GM21825 (cell line): ENCODE measurements around the gene SPATA4.
"Not testable (repeated sequence)": the region's sequence is repeated elsewhere in the genome, so short reads cannot be mapped to it uniquely, and the experiment has no call there.

Experiments used
- ATAC-seq: cut with Tn5 transposase; IDR thresholded peaks from one replicate; pipeline ENCODE4 v1.9.1; 2021; ENCODE audit warnings: mild to moderate bottlenecking, moderate library complexity; ENCODE audit not compliant: unreplicated experiment

SPATA4 gene

DNA sequence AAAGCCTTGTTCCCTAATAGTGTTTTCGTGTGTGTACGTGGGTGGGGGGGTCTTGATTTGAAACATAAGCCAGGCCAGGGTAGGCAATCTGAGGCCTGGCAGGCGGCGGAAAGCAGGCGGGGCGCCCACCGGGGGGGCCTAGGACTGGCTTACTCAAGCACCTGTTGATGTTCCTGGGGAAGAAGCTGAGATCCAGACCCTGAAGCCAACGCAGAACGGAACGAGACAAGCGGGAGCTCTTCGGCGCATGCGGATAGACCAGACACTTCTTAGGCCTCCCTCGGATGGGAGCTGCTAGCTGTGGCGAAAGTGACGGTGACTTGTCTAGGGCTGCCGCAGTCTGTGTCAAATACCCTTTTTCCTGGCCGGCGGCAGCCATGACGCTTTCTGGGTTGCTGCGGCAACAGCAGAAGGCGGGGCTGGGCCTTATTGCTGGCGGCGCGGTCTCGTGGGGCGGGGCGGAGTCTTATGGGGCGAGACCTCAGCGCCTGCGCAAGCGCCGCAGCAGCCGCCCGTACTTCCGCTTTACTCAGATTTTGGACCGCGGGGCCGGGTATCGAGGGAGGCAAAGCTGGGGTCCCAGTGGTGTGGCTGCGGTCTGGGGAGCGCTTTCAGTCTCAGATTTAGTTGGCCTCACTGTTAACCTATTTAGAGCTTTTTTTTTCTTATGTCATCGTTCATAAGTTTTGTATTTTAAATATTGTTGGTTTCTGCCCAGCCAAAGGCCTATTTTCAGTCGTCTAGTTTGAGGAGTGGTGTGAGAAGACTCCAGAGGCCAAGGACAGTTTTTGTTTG, at the start of gene SPATA4:
Gene SPATA4, minus strand, starts transcription at position 402 of the 795 bp plus-strand sequence. Its CDS starts 23 bp downstream, at position 379.
- ATAC-seq: peak; percentile 98

DNA sequence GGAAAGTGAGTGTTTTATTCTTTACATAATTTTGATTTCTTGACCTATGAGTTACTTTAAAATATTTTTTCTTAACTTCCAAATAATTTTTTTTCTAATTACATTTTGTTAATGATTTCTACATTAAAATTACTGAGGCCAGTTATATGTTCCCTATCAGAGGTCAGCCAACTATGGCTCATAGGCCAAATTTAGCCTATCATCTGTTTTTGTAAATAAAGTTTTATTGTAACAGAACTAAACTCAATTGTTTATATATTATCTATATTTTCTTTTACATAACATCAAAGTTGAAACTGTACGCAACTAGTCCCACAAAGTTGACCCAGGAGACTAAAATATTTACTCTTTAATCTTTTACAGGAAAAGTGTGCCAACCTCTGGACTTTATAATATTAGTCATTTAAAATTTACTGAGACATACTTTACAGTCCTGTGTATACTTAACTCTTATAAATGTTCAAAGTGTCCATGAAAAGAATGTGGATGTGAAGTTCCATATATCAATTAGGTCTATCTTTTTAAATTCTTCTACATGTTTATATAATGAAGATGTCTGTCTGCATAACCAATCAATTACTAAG, 47.5 kb upstream of the SPATA4 start:
- no peak for ATAC-seq

DNA sequence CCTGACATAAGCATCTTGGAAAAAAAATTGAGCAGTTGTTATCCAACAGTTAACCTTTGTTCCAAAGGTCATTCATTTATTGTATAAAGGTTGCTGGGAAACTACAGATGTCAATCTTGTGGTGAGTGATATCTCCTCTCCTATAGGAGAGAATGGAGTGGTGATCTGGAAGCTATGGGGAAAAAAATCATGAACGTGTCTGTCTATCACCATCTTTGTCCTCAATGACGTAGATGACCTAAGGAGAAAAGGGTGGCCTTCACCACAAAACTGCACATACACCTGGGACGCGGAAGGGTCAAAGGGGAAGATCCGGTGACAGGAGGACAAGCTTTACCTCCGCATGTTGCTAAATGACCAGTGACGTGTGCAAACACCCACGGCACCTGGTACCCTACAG, 46.3 kb upstream of the SPATA4 start:
- ATAC-seq: no peak

DNA sequence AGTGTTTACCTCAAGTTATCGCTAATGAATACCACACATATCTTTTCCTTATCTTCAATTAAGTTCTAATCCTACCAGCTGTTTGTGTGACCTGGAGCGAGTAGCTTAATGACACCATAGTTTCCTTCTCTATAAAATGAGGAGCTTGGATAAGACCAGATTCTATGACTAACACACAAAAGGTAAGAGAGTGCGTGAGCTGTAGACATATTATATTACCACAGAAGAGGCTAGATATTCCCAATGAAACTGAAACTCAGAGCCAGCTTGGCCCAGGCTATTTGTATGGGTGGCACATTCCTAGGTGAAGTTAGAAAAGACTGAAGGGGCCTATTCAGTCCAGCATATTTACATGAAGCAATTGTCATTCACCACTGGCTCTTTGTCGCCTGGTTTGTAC, 43.4 kb upstream of the SPATA4 start:
- no peak for ATAC-seq

DNA sequence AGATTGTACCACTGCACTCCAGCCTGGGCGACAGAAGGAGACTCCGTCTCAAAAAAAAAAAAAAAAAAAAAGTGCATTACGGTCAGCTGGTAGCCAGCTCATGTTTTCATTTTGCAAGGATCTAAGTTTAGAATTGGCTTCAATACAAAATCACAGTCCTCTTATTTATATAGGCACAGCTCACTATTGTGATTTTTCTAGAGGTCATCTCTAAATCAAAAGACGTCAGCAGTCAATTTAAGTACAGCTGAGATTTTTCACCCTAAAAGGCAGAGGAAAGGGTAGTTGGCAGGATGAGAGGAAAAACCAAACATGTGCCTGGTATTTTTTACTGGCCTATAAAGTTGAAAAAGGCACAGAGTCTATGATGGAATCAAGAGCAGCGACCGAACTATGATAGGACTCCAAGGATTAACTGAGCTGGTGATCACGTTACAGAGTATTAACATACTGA, 42.8 kb upstream of the SPATA4 start:
- ATAC-seq: no peak

DNA sequence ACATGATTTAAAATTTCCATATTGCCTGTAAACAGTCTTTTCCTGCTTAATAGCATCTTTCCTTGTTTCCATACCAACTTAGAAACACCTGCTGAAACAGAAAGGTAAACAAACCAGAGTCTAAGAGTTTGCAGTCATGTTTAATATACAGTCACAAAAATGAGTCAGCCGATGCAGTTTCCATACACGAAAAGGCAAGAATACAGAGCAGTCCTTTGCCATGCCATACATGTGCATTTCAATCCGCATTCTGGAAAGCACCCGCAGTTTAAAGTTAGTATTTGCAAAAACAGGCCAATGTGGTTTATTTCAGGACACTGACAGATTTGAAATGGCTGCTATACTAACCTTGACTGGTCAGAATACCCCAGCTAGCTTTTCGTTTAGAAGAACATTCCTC, 41.6 kb upstream of the SPATA4 start:
- ATAC-seq: no peak

DNA sequence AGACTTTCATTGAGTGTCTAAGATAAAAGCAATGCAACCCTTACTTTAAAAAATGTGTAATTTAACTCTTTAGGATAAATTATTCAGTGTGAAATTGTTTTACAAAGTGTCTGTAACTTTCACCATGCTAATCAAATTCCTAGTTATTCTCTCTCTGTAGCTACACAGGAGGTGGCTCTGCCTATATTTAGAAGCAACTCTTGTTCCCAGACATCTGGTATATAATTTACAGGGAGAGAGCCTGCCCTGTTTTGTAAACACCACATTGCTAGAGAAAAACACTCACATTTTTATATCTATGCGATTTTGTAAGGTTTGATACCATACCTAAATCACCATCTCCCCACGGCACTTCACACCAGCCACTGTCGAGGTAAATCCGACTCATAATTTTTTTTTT, 35.5 kb upstream of the SPATA4 start:
- no peak for ATAC-seq

DNA sequence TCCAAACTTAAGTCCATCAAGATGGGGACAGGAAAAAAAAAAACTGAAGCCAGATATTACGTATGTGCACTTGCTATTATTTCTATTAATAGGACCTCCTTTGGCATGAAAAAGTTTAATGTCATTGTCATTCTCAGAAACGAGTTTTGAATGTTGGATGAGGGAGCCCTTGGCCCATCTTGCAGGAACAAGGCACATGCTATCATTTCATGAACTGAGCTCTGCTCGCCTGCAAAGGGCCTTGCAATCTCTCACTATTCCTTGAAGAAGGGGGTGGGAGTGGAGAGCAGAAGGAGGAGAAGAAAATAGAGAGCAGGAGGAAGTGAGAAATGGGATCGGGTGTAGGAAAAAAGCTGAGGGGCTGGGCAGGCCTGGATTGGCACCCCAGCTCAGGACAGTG, 34.3 kb upstream of the SPATA4 start:
- ATAC-seq: no peak

DNA sequence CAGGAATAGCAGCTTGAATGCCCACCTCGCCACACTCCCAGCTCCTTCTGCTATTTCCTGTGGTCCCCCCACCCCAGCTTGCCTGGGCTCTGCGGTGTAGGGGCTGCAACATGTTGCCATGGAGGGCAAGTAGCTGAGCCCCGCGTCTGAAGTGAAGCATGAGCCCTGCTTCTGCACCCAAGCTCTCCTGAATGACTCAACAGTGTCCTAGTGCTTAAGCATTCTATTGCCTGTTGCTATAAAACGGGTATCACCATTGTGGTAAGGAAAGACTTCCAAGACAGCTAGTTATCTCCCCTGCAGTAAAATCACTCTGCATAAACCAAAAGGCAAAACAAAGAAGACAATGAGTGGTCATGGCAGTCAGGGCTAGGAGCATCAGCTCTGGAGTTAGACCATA, 31.4 kb upstream of the SPATA4 start:
- no peak for ATAC-seq

DNA sequence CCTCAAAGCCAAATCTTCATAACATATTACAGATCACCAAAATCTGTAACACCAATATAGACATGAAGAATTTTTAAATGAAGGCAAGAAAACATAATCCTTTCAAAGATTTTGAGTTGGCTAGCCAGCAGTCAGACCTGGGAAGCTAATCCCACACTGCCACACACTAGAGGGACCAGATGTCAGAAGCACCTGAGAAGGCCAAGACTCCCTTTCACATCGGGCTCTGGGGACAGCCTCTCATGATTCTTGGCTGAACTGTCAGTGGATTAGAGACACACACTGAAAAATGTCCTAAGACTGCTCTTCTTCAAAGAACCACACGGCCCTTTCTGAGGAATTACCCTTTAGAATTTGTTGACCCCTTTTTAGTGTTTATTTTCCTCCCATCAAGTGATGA, 28.2 kb upstream of the SPATA4 start:
- no peak for ATAC-seq

DNA sequence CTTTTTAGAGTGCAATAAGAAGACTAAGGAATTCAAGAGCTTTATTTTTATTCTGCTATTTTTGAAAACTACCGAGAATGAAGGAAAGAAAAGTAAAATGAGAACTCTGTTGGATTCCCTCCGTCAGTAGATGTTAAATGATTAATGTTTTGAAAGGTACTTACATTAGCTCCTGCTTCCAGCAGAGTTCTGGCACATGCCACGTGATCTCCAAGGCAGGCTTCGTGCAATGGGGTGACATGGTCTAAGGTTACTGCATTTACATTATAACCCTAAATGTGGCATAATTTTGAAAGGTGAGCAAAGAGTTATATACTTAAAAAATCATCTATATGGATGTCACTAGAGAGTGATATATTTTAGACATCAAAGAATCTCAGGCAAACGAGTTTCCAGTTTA, 26.8 kb upstream of the SPATA4 start:
- no peak for ATAC-seq

DNA sequence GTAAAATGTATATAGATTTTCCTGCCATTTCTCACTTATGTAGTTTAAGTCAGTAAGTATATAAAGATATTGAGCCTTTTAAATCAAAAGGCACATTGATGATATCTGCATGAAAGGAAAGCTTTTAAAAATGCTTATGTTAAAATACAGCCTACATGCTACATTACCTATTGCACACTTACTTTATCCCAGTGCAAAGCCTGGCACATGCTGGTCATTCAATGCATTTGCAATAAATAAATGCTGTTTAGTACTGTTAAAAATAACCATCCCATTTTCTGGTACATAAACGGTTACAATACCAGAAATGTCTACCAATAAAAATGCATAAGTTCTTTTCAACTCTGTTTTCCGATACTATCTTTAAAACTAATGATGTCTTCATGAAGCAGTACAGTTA, 22.1 kb upstream of the SPATA4 start:
- no peak for ATAC-seq

DNA sequence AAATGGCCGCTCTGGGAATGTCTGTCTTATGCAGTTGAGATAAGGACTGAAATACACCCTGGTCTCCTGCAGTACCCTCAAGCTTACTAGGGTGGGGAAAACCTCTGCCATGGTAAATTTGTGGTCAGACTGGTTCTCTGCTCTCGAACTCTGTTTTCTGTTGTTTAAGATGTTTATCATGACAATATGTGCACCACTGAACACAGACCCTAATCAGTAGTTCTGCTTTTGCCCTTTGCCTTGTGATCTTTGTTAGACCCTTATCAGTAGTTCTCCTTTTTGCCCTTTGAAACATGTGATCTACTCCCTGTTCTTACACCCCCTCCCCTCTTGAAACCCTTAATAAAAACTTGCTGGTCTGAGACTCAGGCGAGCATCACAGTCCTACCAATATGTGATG, 17.0 kb upstream of the SPATA4 start:
- not testable (repeated sequence) for ATAC-seq

DNA sequence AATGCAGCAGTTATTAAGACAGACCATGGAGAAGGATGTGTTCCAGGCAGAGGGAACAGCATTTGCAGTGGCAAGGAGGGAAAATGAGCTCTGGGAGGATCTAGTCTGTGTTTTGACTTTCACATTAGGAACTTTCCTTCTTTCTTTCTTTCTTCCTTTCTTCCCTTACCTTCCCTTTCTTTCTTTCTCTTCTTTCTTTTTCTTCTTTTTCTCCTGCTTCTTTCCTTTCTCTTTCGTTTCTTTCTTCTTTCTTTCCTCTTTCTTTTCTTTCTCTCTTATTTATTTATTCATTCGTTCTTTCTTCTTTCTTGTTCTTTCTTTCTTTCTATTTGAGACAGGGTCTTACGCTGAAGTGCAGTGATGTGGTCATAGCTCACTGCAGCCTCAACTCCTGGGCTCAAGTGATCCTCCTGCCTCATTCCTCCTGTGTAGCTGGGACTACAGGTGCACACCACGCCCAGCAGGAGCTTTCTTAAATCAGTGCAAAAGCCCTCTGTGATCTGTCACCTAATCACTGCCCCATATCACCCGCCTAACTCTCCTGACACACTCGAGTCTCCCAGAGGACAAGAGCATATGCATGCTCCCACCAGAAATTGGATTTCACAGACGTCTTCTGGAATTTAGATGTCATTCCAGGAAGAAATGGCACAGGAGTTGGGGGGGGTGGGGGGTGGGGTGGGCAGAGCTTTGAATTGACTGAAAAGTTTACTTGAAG, 15.4 kb upstream of the SPATA4 start:
- ATAC-seq: no peak

DNA sequence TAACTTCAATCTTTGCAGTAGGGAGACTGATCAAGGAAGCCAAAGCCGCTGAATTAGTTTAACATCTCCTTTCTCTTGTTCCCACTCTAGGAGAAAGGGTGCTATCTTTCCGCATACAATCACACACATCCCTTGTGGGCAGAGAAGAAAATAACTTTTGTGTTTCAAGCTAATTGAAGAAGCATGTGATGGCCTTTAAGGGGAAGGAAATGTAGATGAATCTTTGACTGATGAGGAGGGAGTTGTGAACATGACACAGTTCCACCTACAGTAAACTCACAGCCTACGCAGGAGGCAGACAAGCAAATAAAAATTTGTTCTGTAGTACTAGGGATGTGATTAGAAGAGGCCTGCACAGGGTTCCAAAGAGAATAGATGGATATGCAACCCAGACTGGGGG, 14.7 kb upstream of the SPATA4 start:
- ATAC-seq: no peak

DNA sequence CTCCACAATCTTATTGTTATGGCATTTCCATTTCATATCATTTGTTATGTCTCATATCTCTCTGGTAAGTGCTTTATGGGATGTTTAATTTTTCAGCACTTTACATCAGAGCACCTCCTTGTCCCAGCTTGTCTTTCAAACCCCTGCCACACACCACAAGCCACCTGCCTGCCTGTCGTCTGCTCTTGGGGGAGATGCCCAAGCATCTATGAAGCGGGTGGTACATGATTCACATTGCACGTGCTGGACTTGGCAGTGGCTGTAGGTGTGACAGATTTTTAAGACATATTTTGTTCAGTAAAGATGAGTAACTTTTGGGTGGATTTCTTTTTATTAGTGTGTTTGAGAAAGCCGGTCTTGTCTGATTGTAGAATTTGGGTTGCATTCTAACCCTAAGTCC, 14.2 kb upstream of the SPATA4 start:
- no peak for ATAC-seq

DNA sequence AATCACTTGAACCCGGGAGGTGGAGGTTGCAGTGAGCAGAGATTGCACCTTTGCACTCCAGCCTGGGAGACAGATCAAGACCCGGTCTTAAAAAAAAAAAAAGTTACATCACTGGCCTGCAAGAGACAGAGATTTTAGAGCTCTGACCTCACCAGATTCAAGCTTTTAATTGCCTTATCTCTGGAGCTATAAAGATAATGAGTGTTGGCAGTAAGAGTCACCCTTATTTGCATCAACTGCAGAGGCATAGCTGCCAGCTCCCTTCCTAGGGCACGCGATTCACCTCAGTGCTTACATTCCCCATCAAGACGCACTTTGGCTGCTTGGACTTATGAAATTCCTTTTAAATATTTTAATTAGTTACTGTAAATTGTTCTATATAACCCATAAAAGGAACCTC, 12.5 kb upstream of the SPATA4 start:
- ATAC-seq: no peak

DNA sequence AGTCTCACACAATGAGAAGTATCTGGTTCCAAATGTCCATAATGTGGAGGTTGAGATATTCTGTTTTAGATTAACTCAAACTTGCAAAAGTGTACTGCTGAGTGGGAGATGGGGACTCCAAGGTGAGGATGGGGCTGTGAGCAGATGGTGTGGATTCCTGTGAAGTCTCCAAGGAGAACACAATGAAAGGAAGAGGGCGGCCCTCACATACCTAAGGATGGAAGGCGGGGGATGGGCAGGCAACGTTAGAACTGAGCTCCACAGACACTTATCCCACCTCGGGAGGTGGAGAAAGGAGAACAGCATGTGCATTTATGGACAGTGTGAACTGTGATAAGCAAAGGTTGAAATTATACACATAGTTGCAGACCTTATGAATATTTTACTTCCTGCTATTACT, 9.9 kb upstream of the SPATA4 start:
- no peak for ATAC-seq

DNA sequence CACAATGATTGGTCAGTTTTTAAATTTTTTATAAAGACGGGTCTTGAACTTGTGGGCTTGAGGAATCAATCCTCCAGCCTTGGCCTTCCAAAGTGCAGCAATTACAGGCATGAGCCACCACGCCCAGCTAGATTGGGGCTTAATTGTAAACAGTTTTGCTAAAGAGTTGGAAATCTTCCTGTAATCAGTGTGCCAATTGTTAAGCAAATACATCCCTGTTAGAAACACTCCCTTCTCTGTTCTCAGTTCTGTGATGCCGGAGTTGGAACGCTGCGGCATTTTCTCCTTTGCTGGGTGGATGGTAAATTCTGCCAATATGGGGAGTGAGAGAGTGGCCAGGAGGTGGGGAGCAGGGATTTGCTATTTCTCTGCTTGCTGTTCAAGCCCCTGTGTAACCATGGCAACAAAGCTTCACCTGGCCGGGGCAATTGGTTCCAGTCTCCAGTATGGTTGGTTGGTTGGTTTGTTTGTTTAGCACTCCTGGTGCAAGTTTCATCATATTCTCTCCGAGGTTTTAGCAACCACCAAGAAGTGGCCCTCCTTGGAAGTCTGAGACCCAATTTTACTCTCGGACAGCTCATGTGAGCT, 3.0 kb upstream of the SPATA4 start:
- ATAC-seq: no peak

DNA sequence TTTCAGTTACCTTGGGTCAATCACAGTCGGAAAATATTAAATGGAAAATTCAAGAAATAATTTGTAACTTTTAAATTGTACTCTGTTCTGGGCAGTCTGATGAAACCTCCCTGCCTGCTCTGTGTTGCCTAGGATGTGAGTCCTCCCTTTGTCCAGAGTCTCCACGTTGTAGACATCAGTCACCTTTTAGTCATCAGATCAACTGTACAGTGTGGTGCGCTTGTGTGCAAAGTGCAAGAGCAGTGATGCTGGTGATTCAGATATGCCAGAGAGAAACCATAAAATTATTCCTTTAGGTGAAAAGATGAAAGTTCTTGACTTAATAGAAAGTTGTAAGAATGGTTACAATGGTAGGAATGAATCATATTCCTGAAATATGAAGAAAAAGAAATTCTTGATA, 1.4 kb downstream of the SPATA4 start:
- ATAC-seq: no peak

DNA sequence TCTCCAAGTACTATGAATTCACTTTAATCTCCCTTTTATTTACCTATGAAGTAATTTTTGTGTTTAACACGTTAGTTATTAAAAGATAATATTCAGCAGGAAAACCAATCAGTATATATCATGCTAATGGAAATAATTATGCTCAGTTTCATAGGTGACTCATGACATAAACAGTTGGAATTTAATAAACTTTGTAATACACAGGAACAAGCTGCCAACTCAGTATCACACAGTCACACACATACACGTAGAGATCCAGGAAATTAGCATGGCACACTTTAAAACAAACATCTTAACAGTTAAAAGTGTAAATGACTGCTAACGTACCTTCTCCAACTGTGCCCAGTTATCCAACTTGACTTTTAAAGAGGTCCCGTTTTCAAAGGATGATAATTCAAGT, 2.3 kb downstream of the SPATA4 start:
- no peak for ATAC-seq

DNA sequence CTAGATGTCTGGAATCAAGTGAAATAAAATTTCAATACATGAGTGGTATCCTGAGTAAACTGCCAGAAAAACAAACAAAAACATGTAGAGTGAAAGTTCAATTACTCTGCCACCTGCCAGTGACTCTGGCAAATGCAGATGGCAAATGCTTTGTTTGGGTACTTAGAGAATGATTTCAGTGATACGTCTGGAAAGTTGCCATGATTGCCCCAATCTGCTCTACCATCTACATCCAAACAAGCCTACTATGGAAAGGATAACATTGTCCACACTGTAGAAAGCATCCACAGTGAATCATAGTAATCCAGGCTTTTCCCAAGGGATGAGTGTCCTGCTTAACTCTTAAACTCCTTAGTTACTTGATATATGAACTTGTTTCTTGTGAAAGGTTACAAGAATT, 3.4 kb downstream of the SPATA4 start:
- ATAC-seq: no peak
